HG02571 (cell line): Measurements from ENCODE around the gene PCNX3.

Source experiments
- ATAC-seq: cut with Tn5 transposase; IDR thresholded peaks from one replicate; pipeline ENCODE4 v1.9.1; 2021; ENCODE audit warnings: mild to moderate bottlenecking, moderate library complexity; ENCODE audit not compliant: unreplicated experiment

Gene PCNX3

DNA sequence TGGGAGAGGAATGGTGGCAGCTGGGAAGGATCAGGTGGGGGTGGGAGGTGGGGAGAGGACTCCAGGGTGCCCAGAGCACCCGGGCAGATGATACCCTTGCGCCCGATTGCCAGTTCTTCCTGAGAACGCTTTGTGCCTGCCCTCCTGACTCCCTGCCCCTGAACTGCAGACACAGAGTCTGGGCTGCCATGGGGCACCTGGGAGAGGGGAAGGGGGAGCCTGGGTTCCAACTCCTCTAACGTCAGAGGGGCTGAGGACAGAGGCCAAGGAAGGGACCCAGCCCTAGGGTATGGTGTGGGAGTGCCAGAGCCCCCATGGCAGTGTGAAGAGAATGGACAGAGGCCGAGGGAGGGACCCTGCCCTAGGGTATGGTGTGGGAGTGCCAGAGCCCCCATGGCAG, 19.1 kb upstream of the PCNX3 start:
- ATAC-seq: no peak

DNA sequence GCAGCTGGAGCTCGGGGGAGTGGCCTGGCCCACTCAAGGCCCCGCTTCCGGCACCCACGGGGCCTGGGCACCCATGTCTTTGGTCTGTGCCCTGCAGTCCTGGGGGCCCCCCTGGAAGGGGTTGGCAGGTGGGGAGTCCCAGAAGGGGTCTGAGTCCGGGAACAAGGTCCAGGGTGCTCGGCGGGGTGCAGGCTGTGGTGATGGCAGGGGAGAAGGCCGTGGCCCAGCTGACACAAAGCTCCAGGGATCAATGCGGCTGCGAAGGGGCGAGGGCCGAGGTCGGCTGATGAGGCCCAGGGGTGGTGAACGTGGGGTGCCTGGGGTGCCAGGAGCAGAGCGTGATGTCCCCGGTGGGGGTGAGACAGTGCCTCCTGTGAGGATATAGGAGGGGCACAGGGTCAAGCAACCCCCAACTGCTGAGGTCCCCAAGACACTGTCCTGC, 17.3 kb upstream of the PCNX3 start:
- ATAC-seq: no peak

DNA sequence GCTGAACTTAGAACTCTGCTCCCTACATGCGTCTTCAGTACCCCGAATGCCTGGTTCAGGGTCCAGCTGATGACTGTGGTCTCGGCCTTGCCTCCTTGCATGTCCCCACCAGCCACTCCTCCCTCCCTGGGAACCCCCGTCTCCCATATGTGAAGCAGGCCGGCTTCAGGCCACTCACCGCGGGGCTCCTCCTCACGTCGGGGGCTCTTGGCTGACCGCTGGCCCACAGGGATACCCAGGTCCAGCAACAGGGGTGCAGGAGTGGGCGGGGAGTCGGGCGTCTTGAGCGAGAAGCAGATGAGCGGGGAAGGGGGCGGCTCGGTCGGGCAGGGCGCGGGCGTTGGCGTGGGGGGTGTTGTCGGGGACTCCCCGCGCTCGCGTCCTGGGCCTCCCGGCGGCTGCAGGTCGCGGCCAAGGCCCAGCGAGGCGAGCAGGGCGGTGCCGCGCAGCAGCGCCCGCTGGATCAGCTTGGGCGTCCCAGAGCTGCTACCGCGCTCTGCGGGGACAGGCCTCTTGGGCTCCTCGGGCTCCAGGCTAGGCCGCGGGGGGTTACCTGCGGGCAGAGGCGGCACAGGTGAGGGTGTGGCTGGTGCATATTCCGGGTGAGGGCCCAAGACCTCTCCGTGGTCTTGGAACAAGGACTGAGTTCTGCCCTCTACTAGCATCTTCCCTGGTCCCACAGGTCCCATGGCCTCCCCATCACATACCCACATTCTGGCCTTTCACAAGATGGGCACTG, 16.2 kb upstream of the PCNX3 start:
- ATAC-seq: no peak

DNA sequence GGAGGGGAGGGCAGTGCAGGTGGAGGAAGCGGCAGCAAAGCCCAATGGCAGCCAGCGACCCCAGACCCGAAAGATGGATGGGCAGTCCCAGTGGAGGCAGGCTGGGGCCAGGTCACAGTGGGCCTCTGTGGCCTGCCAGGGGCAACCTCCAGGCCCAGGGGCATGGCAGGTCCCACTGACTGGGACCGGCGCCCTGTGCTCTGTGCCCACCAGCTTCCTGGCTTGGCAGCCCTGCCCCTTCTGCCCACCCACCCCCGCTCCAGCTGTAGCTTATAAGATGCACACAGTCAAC, 15.7 kb upstream of the PCNX3 start:
- ATAC-seq: no peak

DNA sequence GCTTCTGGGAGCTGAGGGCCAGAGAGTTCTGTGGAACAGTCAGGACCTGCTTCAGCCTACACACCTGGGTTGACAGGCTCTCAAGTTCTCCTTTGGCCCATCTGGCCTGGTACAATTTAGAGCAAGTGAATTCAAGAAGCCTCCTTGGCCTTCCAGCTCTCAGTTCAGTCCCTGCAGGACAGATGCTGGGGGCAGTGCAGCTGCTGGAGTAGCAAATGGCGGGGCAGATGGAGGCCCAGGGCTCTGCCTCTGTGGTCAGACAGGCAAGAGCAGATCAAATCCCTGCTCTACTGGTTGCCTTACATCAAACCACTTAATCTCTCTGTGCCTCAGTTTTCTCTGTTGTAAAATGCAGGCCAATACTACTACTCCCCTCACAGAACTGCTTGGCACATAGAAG, 11.3 kb upstream of the PCNX3 start:
- no peak for ATAC-seq

DNA sequence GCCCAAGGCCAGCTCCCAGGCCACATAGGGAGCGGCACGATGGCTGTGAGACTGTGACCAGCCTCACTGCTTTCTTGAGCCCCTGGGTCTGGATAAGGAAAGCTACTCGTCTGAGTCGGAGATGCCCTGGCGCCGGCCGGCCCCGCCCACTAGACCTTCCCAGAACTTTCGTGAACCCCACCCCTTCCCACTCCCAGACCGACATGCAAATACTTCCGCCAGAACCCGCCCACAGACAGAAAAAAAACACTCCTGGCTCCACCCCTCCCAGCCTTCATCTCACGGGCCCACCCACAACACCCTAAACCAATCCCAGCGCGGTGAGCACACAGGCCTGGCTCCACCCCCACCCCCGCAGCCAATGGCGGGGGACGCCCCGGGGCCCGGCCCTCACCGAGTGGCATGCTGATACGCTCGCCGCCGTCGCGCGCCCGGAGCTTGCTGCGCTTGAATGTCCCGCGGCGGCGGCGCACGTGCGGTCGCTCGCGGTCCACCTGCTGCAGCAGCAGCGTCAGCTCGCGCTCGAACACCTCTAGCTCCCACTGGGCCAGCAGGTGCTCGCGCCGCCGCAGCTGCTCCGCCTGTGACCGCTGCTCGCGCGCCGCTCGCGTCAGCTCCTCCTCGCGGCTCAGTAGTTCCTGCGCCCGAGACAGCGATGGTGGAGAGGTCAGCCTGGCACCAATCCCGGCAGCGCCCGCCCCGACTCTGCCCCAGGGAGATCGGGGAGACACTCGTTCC, 8.5 kb upstream of the PCNX3 start:
- ATAC-seq: no peak

DNA sequence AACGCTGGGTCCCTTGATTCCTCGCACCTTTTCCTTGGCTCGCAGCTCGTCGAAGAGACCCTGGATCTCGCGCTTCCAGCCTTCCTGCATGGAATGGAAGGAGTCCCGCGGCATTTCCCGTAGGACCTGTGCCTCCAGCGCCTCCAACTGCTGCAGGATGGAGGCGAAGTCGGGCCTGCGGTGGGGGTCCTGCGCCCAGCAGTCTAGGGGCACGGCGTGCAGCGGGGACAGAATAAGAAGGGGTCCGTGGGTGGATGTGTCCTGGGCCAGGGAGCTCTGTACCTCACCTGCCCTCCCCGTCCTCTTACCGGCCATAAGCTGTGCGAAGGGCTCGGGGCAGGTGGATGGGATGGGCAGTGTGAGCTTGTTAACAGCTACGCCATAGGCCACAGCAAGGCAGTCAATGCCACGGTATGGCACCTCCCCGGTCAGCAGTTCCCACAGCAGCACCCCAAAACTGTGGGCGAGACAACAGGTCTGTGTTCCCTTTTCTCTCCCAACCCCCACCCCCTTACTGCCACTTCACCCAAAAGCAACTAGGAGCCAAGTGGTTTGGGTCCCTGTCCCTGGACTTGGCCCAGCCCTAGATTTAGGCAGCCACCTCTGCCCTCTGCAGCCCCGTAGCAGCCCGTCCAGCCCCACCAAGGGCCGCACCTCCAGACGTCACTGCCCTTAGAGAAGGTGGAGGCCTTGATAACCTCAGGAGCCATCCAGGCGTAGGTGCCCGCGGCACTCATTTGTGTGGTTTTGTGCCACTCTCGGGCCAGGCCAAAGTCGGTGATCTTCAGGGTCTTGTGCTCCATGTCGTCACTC, 7.8 kb upstream of the PCNX3 start:
- no peak for ATAC-seq

DNA sequence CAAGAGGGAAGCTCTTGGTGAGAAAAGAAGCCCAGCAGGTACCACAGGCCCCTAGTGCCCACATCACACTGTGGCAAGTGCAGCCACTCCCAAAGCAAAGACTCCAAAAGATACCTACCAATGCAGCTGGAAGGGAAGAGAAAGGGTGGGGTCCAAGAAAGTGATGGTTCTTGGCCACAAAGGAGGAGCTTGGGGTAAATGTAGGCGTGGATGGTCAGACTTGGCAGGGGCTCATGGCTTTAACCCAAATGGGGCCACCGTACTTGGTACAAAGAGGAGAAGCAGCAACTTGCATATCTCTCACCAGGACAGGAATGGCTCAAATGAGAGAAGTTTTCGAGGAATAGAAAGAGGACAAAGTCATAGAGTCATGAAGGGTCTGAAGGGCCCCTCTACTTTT, 6.3 kb upstream of the PCNX3 start:
- no peak for ATAC-seq

DNA sequence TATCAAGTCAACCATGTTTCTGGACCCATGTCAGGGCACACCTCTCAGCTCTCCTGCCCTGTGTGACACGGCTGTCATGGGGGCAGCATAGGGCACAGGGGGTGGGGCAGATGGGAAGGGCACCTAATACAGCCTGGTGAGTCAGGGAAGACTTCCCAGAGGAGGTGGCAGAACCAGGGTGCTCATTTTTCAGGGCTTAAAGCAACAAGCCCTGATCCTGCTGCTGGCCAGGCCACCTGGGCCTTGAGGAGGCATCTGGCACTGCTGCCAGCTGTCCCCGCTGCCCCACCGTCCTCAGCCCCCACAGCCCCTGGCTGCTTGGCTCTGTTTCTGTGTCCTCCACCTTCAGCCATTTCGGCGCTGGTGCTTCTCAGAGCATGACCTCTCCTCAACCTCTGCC, 5.9 kb upstream of the PCNX3 start:
- ATAC-seq: no peak

DNA sequence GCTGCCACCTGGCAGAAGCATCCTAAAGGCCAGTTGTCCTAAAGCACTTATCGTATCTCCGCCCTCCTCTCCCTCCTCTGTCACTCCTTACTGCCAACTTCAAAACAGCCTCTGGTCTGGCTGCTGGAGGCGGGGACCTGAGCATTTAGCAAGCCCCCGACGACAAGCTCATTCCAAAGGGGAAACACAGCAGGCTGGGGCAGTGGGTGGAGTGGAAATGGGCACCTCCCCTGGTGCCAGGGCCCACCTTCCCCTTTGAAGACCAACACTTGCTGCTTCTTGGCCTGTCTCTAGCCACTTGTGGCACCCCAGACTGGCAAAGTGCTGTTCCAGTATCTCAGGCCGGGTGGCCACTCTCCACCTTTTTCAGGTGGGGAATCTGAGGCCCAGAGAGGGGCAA, 5.2 kb upstream of the PCNX3 start:
- no peak for ATAC-seq

DNA sequence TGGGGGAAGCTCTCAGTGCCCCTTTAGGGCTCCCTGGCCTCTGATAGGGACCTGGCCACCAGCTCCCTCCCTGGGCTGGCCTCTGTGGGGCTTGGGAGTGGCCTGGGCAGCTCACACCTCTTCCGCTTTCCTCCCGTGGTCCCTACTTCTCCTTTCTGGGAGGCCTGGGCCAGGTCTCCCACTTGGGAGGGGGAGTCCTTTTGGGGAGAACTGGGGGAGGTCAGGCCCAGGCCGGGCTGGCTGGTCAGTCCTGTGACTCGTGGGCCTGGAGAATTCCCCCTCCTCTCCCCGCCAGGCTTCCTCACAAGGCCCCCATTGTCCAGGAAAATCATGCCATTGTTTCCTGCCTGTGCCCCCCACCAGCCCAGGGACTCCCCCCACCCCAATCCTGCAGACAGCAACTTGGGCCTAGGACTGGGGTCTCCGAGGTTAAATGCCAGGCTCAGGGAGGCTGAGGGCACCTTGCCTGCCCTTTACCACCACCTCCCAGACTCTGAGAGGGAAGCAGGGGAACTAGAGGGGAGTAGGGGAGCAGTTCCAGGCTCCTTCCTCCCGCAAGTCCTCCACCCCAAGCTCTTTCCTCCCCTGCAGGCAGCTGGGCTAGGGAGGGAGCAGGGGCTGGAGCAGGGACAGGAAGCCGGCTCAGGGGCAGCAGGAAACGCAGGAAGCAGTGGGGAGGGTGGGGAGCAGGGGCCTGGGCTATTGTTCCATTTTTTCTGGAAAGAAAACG, 4.4 kb upstream of the PCNX3 start:
- ATAC-seq: no peak

DNA sequence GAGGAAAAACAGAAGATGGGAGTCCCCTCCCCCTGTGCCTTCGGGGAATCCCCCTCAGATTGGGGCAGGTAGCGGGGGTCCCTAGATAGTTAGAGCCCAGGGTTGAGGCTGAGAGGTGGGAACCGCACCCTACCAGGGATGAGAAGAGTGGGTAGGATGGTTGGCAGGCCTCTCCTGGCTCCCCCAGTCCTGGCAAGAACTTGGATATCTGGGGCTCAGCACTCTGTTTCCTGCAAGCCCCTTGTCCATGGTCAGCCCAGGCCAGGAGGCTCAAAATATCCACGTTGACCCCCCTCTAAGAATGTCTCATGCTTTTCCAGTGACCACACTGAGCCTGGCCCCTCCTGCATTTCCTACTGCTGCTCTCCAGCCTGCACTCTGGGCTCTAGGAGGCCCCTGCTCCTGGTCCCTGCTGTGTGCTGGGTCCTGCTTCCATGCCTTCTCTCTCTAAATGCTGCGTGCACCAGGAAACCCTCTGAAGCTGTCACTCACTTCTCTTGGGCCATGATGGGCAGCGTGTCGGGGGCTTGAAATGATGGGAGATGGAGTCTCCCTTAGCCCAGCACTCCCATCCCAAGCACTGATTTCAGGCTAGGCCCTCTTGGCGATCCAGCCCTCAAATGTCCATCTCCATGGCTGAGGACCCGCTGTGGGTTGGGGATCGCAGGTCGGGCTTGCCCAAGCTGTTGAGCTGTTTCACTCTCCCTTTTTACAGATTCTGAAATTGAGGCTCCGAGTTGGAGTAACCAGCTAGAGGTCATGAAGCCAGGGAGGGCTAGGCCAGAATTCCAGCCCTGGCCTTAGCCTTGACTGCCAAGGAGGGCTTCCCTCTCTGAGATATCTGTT, 3.6 kb upstream of the PCNX3 start:
- no peak for ATAC-seq

DNA sequence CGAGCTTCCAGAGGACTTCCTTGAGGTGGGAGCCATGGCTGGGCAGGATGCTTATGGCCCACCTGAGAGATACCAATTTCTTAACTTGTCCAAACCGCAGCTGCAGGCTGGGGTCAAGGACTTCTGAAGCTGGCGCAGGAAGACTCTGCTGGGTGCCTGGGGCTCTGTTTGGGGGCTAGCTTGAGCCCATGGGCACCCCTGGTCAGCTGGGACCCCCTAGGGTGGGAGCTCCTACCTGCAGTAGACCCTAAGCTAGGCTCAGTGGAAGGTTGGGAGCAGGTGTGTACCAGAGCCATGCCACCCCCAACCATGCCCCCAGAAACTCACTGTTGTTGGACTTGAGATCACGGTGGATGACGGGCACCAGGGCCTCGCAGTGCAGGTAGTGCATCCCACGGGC, 2.9 kb upstream of the PCNX3 start:
- ATAC-seq: no peak

DNA sequence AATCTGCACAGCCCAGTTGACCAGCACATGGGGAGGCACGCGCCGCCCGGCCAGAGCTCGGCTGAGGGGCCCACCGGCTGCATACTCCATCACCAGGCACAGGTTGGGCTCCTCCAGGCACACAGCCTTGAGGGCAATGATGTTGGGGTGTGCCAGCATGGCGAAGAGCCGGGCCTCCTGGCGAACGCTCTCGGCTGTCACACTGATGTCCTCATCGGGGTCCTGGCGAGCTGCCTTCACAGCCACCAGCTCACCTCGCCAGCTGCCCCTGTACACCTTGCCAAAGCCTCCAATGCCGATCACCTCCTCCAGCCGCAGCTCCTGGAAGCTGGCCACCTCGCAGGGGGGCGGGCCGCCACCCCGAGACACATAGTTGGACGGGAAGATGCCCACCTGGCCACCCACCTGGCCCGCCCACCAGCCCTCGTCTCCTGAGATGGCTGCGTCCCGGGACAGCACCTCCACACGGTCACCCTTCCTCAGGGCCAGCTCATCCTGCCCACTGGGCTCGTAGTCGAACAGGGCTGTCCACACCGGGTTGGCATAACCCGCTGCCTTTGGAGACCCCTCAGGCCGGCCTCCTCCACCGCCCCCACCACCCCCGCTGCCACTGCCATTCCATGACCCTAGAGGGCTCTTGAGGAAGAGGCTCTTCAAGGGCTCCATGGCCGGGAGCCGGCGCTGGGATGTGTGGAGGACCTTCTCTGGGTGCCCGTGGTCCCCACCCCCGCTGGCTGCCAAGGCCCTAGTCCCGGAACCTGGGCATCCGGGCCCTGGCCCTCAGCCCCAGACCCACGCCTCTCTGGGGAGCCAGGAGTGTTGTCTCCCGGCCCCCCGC, 2.3 kb upstream of the PCNX3 start:
- ATAC-seq: no peak

DNA sequence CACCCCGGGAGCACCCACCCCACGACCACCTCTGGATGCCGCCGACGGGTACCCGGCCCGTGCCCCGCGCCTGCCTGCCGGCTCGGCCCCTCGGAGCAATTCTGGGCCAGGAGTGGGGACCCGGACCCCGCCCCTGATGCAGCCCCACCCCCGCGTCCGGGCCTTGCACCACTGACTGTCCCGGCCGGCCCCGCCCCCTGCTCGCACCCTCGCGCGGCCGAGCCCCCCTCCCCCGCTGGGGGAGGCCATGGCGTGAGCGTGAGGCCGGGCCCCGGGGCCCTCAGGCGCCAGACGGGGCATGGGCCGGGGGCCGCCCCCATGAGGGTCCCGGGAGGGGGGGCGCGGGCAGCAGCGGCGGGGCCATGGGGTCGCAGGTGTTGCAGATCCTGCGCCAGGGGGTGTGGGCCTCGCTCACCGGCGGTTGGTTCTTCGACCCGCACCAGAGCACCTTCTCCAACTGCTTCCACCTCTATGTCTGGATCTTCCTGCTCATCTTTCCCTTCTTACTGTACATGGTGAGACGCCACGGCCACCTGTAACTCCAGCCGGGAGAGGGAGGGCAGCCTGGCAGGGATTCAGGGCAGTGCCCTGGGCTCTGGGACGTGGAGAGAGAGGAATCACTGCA, 486 bp downstream of the PCNX3 start:
- ATAC-seq: no peak

DNA sequence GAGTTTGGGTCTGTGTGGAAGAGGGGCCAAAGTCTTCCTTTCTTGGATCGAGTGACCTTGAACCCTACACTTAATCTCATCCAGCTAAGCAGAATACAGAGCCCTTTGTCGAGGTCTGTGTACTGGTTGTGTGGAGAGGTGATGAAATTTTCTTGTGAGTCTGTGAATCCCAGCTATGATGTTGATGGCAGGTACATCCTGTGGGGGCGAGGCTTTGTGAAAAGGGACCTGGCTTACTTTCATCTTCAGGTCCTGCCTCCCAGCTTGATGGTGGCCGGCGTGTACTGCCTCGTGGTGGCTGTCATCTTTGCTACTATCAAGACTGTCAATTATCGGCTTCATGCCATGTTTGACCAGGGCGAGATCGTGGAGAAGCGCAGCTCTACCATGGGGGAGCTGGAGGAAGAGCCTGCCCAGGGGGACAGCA, 1.0 kb downstream of the PCNX3 start:
- no peak for ATAC-seq

DNA sequence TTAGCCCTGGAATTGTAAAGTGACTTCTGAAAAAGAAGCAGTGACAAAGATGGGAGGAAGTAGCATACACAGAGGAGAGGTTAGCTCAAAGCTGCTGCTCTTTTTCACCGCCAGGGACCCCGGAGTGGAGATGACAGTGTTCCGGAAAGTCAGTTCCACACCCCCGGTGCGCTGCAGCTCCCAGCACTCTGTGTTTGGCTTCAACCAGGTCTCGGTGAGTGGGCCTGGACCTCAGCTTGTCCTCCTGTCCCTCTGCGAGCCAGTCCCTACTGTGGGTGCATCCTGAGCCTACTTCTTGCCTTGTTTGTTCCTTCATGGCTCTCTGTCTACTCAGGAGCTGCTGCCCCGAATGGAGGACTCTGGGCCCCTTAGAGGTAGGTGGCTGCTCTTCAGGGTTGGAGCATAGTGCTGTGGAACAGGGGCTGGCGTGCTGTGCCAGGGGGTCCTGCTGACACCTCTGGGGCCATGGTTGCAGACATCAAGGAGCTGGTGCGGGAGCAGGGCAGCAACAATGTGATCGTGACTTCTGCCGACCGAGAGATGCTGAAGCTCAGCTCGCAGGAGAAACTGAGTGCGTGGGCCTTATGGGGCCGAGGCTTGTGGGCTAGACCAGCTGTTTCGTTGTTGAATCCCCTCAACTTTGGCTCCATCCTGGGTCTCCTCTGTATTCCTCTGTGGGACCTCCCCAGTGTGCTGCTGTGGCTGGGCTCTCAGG, 1.7 kb downstream of the PCNX3 start:
- ATAC-seq: no peak

DNA sequence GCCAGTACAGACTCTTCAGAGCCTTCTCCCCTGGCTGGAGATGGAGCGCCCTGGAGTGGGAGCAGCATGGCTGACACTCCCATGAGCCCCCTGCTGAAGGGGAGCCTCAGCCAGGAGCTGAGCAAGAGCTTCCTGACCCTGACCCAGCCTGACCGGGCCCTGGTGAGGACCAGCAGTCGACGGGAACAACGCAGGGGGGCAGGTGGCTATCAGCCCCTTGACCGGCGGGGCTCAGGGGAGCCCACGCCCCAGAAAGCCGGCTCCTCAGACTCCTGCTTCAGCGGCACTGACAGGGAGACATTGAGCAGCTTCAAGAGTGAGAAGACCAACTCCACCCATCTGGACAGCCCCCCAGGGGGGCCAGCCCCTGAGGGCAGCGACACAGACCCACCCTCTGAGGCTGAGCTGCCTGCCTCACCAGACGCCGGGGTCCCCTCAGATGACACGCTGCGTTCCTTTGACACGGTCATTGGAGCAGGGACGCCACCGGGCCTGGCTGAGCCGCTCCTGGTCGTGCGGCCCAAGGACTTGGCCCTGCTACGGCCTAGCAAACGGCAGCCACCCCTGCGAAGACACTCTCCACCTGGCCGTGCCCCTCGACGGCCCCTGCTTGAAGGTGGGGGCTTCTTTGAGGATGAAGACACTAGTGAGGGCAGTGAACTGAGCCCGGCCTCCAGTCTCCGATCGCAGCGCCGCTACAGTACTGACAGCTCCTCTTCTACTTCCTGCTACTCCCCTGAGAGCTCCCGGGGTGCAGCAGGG, 2.6 kb downstream of the PCNX3 start:
- ATAC-seq: no peak
